Lower leg skin (tissue), 3 donors: ENCODE measurements around the gene UQCRQ.
A peak's percentile ranks its signal among the peaks of the same experiment; 100 is the strongest.

Source experiments
- CTCF ChIP-seq, 3 donors: fragments of 450-650 bp; IDR thresholded peaks; one replicate each; pipeline ENCODE4 v1.5.1; 2016; ENCODE audit warnings: antibody characterized with exemption in 3 of 3, mild to moderate bottlenecking in 3 of 3, moderate library complexity in 2 of 3
- POLR2A ChIP-seq, 2 donors: fragments of 450-650 bp; IDR thresholded peaks; one replicate each; pipeline ENCODE4 v1.6.1; 2016 to 2017; ENCODE audit warnings: antibody characterized with exemption in 2 of 2, mild to moderate bottlenecking in 1 of 2, moderate library complexity in 1 of 2

GRCh38 chr5:132820162-132820754 lies 46.2 kb upstream of the UQCRQ start:
- TF ChIP-seq CTCF (IDR thresholded peaks at IDR 0.05) = peak in 1 of 3 donors; percentile 73
- TF ChIP-seq POLR2A (IDR thresholded peaks at IDR 0.05) = no peak
